SH-SY5Y (cell line): ENCODE results near the gene GATB.

Experiments used
- GATA2 ChIP-seq: IDR thresholded peaks from 2 replicates; pipeline ENCODE4 v1.6.1; 2011; ENCODE audit warnings: mild to moderate bottlenecking, low read depth, low read length
- GATA3 ChIP-seq: IDR thresholded peaks from 2 replicates; pipeline ENCODE4 v1.6.1; 2011; ENCODE audit warnings: low read depth, mild to moderate bottlenecking, low read length, moderate library complexity

DNA sequence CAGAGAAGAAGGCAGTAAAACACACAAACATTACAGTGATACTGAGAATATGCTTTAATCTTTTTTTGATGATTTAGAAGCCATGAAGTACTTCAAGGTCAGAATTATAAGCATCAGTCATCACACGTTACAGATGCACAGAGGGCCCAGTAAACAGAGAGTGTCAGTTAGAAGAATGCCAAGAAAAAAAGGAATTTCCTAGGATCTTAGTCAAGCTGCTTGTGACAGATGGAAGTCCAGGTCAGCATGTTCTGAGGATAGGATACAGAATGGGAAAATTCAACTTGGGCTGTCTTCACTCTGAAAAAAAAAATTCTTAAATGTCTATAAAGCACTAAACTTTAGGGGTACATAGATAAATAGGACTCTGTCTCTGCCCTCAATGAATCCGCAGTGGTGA, 38.9 kb downstream of the GATB start:
- TF ChIP-seq GATA2: no peak
- no peak for TF ChIP-seq GATA3
